A549 (cell line): ENCODE results near the gene DBH.

Source experiments
- CEBPB ChIP-seq, 2 experiments: fragments of >200 bp in 1 of 2; sonication (Bioruptor Twin) in 1 of 2; formaldehyde crosslinking in 1 of 2; IDR thresholded peaks; 2 replicates each; pipeline ENCODE4 v1.6.1; 2012 to 2016
- CHD2 ChIP-seq: fragments of 150-350 bp; IDR thresholded peaks from 2 replicates; pipeline ENCODE4 v1.6.1; 2014; ENCODE audit warnings: low read length; ENCODE audit not compliant: partially characterized antibody
- CHD4 ChIP-seq: fragments of 200-600 bp; sonication (generic); IDR thresholded peaks from 2 replicates; pipeline ENCODE4 v1.6.1; 2016; ENCODE audit warnings: antibody characterized with exemption, mild to moderate bottlenecking, borderline replicate concordance
- EP300 ChIP-seq, 2 experiments: fragments of >200 bp; sonication (Bioruptor Twin); formaldehyde crosslinking; IDR thresholded peaks; 2 replicates in 1 of 2; 3 replicates in 1 of 2; pipeline ENCODE4 v1.6.1; 2016 to 2017
- HOXA7 ChIP-seq: fragments of 250-450 bp; sonication (Bioruptor Pico); IDR thresholded peaks from 2 replicates; pipeline ENCODE4 v1.5.0; 2020; ENCODE audit warnings: mild to moderate bottlenecking, moderate library complexity
- JUNB ChIP-seq: fragments of >200 bp; sonication (Bioruptor Twin); formaldehyde crosslinking; IDR thresholded peaks from 2 replicates; pipeline ENCODE4 v1.6.1; 2016
- POLR2A ChIP-seq: IDR thresholded peaks from 2 replicates; pipeline ENCODE4 v1.6.1; 2012; ENCODE audit warnings: mild to moderate bottlenecking, low read length
- POLR2AphosphoS2 ChIP-seq: conservative IDR thresholded peaks from 2 replicates; pipeline ENCODE4 v1.6.1; 2012; ENCODE audit warnings: low read length, improper control_type of control experiment, inconsistent platforms
- TF ChIP-seq, protein P1 (sequence below): fragments of >200 bp; sonication (Bioruptor Twin); formaldehyde crosslinking; IDR thresholded peaks from 3 replicates; pipeline ENCODE4 v1.5.1; 2016
- TF ChIP-seq, protein P2 (sequence below): IDR thresholded peaks from 2 replicates; pipeline ENCODE4 v1.6.1; 2012; ENCODE audit warnings: low read depth, borderline replicate concordance

DNA sequence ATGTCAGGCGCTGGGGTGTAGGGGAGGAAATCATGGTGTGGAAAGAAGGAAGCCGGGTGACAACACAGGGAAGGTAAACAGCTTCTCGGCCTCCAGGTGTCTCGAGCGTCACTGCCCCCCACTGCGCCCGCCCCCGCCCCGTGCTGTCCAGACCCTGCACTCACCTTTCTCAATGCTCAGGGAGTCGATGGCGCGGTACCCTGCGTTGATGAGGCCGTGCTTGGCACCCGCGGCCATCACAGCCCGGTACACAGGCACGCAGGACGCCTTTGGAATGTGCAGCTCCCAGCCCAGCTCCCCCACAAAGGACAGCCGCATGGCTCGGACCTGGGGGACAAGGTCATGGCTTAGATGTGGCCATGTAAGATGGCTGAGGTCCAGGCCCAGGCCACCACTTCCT, 35.2 kb downstream of the DBH start:
- TF ChIP-seq, protein P1, sequence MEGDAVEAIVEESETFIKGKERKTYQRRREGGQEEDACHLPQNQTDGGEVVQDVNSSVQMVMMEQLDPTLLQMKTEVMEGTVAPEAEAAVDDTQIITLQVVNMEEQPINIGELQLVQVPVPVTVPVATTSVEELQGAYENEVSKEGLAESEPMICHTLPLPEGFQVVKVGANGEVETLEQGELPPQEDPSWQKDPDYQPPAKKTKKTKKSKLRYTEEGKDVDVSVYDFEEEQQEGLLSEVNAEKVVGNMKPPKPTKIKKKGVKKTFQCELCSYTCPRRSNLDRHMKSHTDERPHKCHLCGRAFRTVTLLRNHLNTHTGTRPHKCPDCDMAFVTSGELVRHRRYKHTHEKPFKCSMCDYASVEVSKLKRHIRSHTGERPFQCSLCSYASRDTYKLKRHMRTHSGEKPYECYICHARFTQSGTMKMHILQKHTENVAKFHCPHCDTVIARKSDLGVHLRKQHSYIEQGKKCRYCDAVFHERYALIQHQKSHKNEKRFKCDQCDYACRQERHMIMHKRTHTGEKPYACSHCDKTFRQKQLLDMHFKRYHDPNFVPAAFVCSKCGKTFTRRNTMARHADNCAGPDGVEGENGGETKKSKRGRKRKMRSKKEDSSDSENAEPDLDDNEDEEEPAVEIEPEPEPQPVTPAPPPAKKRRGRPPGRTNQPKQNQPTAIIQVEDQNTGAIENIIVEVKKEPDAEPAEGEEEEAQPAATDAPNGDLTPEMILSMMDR, result no peak
- TF ChIP-seq JUNB (no peak), POLR2A (no peak), CHD4 (no peak), EP300 (IDR thresholded peaks at IDR 0.05) (no peak), POLR2AphosphoS2 (no peak), HOXA7 (no peak), CEBPB (IDR thresholded peaks at IDR 0.05) (no peak), CHD2 (no peak)
- TF ChIP-seq, protein P2, sequence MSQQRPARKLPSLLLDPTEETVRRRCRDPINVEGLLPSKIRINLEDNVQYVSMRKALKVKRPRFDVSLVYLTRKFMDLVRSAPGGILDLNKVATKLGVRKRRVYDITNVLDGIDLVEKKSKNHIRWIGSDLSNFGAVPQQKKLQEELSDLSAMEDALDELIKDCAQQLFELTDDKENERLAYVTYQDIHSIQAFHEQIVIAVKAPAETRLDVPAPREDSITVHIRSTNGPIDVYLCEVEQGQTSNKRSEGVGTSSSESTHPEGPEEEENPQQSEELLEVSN, result no peak
